HEK293 (cell line): ENCODE results near the gene IQSEC1.

Experiments used
- CTCF ChIA-PET: fragments of 350-600 bp; formaldehyde crosslinking; extraction: SDS; loops from one replicate; lab custom pipeline; 2021; ENCODE audit warnings: antibody characterized with exemption; lab: Yijun Ruan, JAX
- POLR2A ChIA-PET: fragments of 300-600 bp; formaldehyde crosslinking; extraction: SDS; loops from one replicate; lab custom pipeline; 2020; ENCODE audit warnings: antibody characterized with exemption, inconsistent platforms; lab: Yijun Ruan, JAX
- H3K27ac ChIP-seq: fragments of 200-500 bp; sonication (Bioruptor generic); 2 replicates; pipeline ENCODE4 v1.5.1; 2014; ENCODE audit warnings: low read depth, low read length, control low read depth, inconsistent platforms; ENCODE audit errors: extremely low read depth
- H3K36me3 ChIP-seq, 2 experiments: fragments of 200-500 bp in 1 of 2; sonication (Bioruptor generic) in 1 of 2; 1 replicate in 1 of 2; 2 replicates in 1 of 2; pipeline ENCODE4 v1.5.1; 2014 to 2017; ENCODE audit warnings: inconsistent platforms in 2 of 2, low read length in 2 of 2; ENCODE audit not compliant: control insufficient read depth in 2 of 2, insufficient read depth in 1 of 2
- H3K4me1 ChIP-seq: fragments of 200-500 bp; sonication (Bioruptor generic); 2 replicates; pipeline ENCODE4 v1.5.1; 2014; ENCODE audit warnings: mild to moderate bottlenecking, low read length, inconsistent platforms; ENCODE audit not compliant: control insufficient read depth, insufficient read depth
- H3K4me3 ChIP-seq: 2 replicates; pipeline ENCODE4 v1.5.1; 2011; ENCODE audit warnings: low read depth, mild to moderate bottlenecking, control low read depth, low read length, moderate library complexity
- H3K9me3 ChIP-seq: fragments of 200-500 bp; sonication (Bioruptor generic); 2 replicates; pipeline ENCODE4 v1.5.1; 2014; ENCODE audit warnings: low read depth, low read length, inconsistent platforms; ENCODE audit not compliant: control insufficient read depth, insufficient read depth
- AEBP2 ChIP-seq: fragments of 450-650 bp; formaldehyde crosslinking; IDR thresholded peaks from 2 replicates; pipeline ENCODE4 v1.5.1; 2016; ENCODE audit warnings: missing biosample characterization, missing genetic modification characterization, borderline replicate concordance
- ELK4 ChIP-seq: IDR thresholded peaks from 2 replicates; pipeline ENCODE4 v1.6.1; 2011; ENCODE audit warnings: mild to moderate bottlenecking, low read depth, low read length, borderline replicate concordance
- PRDM1 ChIP-seq: fragments of 450-650 bp; formaldehyde crosslinking; IDR thresholded peaks from 2 replicates; pipeline ENCODE4; 2016; ENCODE audit warnings: missing biosample characterization, missing genetic modification characterization
- SALL2 ChIP-seq: fragments of 450-650 bp; formaldehyde crosslinking; IDR thresholded peaks from 2 replicates; pipeline ENCODE4 v1.5.0; 2017; ENCODE audit warnings: missing biosample characterization, mild to moderate bottlenecking, missing genetic modification characterization, borderline replicate concordance
- ZFP3 ChIP-seq: fragments of 450-650 bp; formaldehyde crosslinking; IDR thresholded peaks from 2 replicates; pipeline ENCODE4 v1.5.1; 2016; ENCODE audit warnings: low read depth, missing biosample characterization, missing genetic modification characterization
- ZFP37 ChIP-seq: fragments of 450-650 bp; formaldehyde crosslinking; IDR thresholded peaks from 2 replicates; pipeline ENCODE4 v1.5.1; 2016; ENCODE audit warnings: missing biosample characterization, missing genetic modification characterization
- ZNF155 ChIP-seq: fragments of 450-650 bp; formaldehyde crosslinking; IDR thresholded peaks from 2 replicates; pipeline ENCODE4 v1.5.1; 2016; ENCODE audit warnings: missing biosample characterization, missing genetic modification characterization
- ZNF169 ChIP-seq: fragments of 450-650 bp; formaldehyde crosslinking; IDR thresholded peaks from 2 replicates; pipeline ENCODE4 v1.5.1; 2016; ENCODE audit warnings: missing biosample characterization, missing genetic modification characterization
- ZNF18 ChIP-seq: fragments of 450-650 bp; formaldehyde crosslinking; IDR thresholded peaks from 2 replicates; pipeline ENCODE4 v1.5.1; 2016; ENCODE audit warnings: missing biosample characterization, missing genetic modification characterization
- ZNF202 ChIP-seq: fragments of 450-650 bp; formaldehyde crosslinking; IDR thresholded peaks from 2 replicates; pipeline ENCODE4 v1.5.1; 2016; ENCODE audit warnings: missing biosample characterization, missing genetic modification characterization, borderline replicate concordance
- ZNF239 ChIP-seq: fragments of 450-650 bp; formaldehyde crosslinking; IDR thresholded peaks from 2 replicates; pipeline ENCODE4 v1.5.1; 2016; ENCODE audit warnings: missing biosample characterization, missing genetic modification characterization
- ZNF354C ChIP-seq: fragments of 450-650 bp; formaldehyde crosslinking; IDR thresholded peaks from 2 replicates; pipeline ENCODE4 v1.5.1; 2016; ENCODE audit warnings: missing biosample characterization, missing genetic modification characterization, low read depth, borderline replicate concordance
- ZNF366 ChIP-seq: fragments of 450-650 bp; formaldehyde crosslinking; conservative IDR thresholded peaks from 2 replicates; pipeline ENCODE4 v1.5.1; 2016; ENCODE audit warnings: missing biosample characterization, missing genetic modification characterization
- ZNF48 ChIP-seq: fragments of 450-650 bp; formaldehyde crosslinking; IDR thresholded peaks from 2 replicates; pipeline ENCODE4 v1.5.1; 2016; ENCODE audit warnings: missing biosample characterization, missing genetic modification characterization
- ZNF521 ChIP-seq: fragments of 450-650 bp; formaldehyde crosslinking; IDR thresholded peaks from 2 replicates; pipeline ENCODE4 v1.5.1; 2017; ENCODE audit warnings: missing biosample characterization, mild to moderate bottlenecking, missing genetic modification characterization
- ZNF544 ChIP-seq: fragments of 450-650 bp; formaldehyde crosslinking; IDR thresholded peaks from 2 replicates; pipeline ENCODE4 v1.5.0; 2017; ENCODE audit warnings: missing biosample characterization, missing genetic modification characterization
- ZNF76 ChIP-seq: fragments of 450-650 bp; formaldehyde crosslinking; IDR thresholded peaks from 2 replicates; pipeline ENCODE4; 2016; ENCODE audit warnings: low read depth, missing biosample characterization, missing genetic modification characterization, borderline replicate concordance
- ZNF768 ChIP-seq: fragments of 450-650 bp; formaldehyde crosslinking; IDR thresholded peaks from 2 replicates; pipeline ENCODE4 v1.5.1; 2018; ENCODE audit warnings: missing biosample characterization, mild to moderate bottlenecking, missing genetic modification characterization
- ZSCAN16 ChIP-seq: fragments of 450-650 bp; formaldehyde crosslinking; IDR thresholded peaks from 2 replicates; pipeline ENCODE4 v1.5.1; 2016; ENCODE audit warnings: missing biosample characterization, missing genetic modification characterization
- ZSCAN4 ChIP-seq: fragments of 450-650 bp; formaldehyde crosslinking; IDR thresholded peaks from 2 replicates; pipeline ENCODE4 v1.5.1; 2017; ENCODE audit warnings: missing biosample characterization, missing genetic modification characterization
- TF ChIP-seq, protein P1 (sequence below): fragments of 450-650 bp; formaldehyde crosslinking; IDR thresholded peaks from 2 replicates; pipeline ENCODE4 v1.5.1; 2017; ENCODE audit warnings: missing biosample characterization, missing genetic modification characterization

IQSEC1 gene

DNA sequence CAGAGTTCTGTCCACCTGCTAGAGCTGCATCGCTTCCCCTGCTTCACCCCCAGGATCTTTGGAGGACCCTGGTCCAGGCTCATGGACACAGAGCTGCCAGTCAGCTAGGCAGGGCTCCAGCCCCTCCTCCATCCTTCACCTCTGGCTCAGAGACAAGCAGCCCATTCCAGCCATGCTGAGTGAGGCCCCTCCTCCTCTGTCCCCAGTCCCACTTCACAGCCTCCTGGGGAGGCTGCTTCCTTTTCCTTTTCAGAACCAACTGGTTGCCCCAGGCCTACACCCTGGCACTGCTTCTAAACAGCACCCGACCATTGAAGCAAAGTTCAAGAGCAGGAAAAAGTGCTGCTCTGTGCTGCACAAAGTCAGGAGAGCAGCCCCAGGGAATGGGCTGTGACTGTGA lies 22.2 kb downstream of the IQSEC1 start:
- ChIA-PET POLR2A (no interaction called here), CTCF (no interaction called here)
- H3K9me3 ChIP-seq: no peaks in the 10 kb centered on the region
- no peak overlapping the region for H3K27ac ChIP-seq
- H3K36me3 ChIP-seq: no peaks in the 10 kb centered on the region
- H3K4me3 ChIP-seq: no peak overlapping the region
- no peaks in the 10 kb centered on the region for H3K4me1 ChIP-seq
- no peak for TF ChIP-seq ZSCAN4 (tag by site-specific recombination)
- TF ChIP-seq ZNF239 (tag by site-specific recombination): no peak
- no peak for TF ChIP-seq ELK4
- no peak for TF ChIP-seq ZNF155 (tag by site-specific recombination)
- no peak for TF ChIP-seq ZSCAN16 (tag by site-specific recombination)
- no peak for TF ChIP-seq ZNF354C (tag by site-specific recombination)
- TF ChIP-seq AEBP2 (tag by site-specific recombination): no peak
- TF ChIP-seq ZNF768 (tag by site-specific recombination): no peak
- no peak for TF ChIP-seq ZNF521 (tag by site-specific recombination)
- TF ChIP-seq, protein P1, sequence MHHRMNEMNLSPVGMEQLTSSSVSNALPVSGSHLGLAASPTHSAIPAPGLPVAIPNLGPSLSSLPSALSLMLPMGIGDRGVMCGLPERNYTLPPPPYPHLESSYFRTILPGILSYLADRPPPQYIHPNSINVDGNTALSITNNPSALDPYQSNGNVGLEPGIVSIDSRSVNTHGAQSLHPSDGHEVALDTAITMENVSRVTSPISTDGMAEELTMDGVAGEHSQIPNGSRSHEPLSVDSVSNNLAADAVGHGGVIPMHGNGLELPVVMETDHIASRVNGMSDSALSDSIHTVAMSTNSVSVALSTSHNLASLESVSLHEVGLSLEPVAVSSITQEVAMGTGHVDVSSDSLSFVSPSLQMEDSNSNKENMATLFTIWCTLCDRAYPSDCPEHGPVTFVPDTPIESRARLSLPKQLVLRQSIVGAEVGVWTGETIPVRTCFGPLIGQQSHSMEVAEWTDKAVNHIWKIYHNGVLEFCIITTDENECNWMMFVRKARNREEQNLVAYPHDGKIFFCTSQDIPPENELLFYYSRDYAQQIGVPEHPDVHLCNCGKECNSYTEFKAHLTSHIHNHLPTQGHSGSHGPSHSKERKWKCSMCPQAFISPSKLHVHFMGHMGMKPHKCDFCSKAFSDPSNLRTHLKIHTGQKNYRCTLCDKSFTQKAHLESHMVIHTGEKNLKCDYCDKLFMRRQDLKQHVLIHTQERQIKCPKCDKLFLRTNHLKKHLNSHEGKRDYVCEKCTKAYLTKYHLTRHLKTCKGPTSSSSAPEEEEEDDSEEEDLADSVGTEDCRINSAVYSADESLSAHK (tag by site-specific recombination): no peak
- TF ChIP-seq ZNF48: no peak
- TF ChIP-seq ZNF169 (tag by site-specific recombination): no peak
- TF ChIP-seq ZNF544 (tag by site-specific recombination): no peak
- no peak for TF ChIP-seq ZNF202 (tag by site-specific recombination)

DNA sequence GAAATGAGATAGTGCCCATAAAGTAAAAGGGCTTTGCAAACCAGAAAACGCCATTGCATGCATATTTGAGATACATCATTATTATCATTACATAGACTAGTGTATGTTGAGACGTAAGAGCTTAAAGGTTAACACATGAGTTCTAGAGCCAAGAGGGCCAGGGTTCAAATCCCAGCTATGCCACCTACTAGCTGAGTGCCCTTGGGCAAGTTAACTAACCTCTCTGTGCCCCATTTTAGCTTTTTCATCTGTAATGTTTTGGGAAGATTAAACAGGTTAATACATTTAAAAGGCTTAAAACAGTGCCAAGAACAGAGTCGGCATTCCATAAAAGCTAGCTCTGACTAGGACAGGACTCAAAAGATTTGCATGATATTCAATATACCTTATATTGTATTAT lies 22.8 kb downstream of the IQSEC1 start:
- Histone ChIP-seq H3K27ac (no peak overlapping the region), H3K9me3 (no peaks in the 10 kb centered on the region), H3K36me3 (no peaks in the 10 kb centered on the region), H3K4me1 (no peaks in the 10 kb centered on the region), H3K4me3 (no peak overlapping the region)
- ChIA-PET CTCF (no interaction called here), POLR2A (no interaction called here)
- TF ChIP-seq ZNF76 (tag by site-specific recombination) (no peak), ZNF768 (tag by site-specific recombination) (peak; percentile 72; the same call in 1 of the 2 replicates)

- no peaks in the 10 kb centered on the region for H3K9me3 ChIP-seq
- no peak overlapping the region for H3K27ac ChIP-seq
- no peaks in the 10 kb centered on the region for H3K4me1 ChIP-seq
- TF ChIP-seq PRDM1 (tag by site-specific recombination) (peak; percentile 74), ZFP3 (peak; percentile 90), ZNF18 (tag by site-specific recombination) (no peak), SALL2 (no peak), ZNF366 (0 out of 2 replicates have a peak, but pooled peaks have one; percentile 21), ZFP37 (no peak)
- TF ChIP-seq, all 188 proteins: peak for 3
- ChIA-PET POLR2A (no interaction called here), CTCF (no interaction called here)
- Histone ChIP-seq H3K36me3 (no peaks in the 10 kb centered on the region), H3K4me3 (no peak overlapping the region)
These were observed 23.8 kb downstream of the IQSEC1 start for GRCh38 chr3:13049400-13049799.
